Activated naive CD4-positive, alpha-beta T cell treated with anti-CD3 and anti-CD28 coated beads, Interleukin-2, amount 50 U/mL, for 24 hours (primary cell): ENCODE measurements around the gene FZR1.
"Not testable (repeated sequence)": the region's sequence is repeated elsewhere in the genome, so short reads cannot be mapped to it uniquely, and the experiment has no call there.

Experiments used
- H3K27ac Mint-ChIP-seq: one replicate; pipeline ENCODE4 v1.8.0; 2021; ENCODE audit warnings: mild to moderate bottlenecking, mixed read lengths
- H3K27me3 Mint-ChIP-seq: one replicate; pipeline ENCODE4 v1.8.0; 2021; ENCODE audit warnings: mixed read lengths
- H3K36me3 Mint-ChIP-seq: one replicate; pipeline ENCODE4 v1.8.0; 2021; ENCODE audit warnings: mixed read lengths
- H3K4me1 Mint-ChIP-seq: one replicate; pipeline ENCODE4 v1.8.0; 2021; ENCODE audit warnings: mixed read lengths
- H3K4me3 Mint-ChIP-seq: one replicate; pipeline ENCODE4 v1.8.0; 2021; ENCODE audit warnings: mild to moderate bottlenecking, mixed read lengths
- H3K9me3 Mint-ChIP-seq: one replicate; pipeline ENCODE4 v1.8.0; 2021; ENCODE audit warnings: mixed read lengths

Gene FZR1

DNA sequence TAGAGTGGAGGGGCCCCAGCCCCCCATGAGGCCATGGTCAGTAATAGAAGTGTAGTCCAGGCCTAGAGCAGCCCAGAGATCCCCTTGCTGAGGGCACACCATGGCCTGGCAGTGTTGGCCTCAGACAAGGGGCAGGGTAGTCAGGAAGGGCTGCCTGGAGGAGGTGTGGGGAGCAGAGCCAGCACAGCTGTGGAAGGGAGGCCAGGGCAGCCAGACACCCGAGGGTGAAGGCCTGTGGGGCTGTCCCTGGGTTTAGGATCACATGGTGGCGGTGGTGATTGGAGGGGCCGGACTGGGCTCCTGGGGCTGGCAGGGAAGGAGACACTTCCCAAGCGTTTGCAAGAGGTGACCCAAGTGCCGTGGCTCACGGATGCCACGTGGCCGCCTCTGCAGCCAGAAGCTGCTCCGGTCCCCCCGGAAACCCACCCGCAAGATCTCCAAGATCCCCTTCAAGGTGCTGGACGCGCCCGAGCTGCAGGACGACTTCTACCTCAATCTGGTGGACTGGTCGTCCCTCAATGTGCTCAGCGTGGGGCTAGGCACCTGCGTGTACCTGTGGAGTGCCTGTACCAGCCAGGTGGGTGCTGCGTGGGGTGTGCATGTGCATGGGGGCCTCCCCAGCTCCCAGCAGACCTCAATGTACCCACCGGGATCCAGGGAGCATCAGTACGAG is 21.3 kb downstream of the FZR1 start:
- Mint-ChIP-seq H3K4me1 (no peaks in the 10 kb centered on the region), H3K36me3 (peaks cover 4% of the 10 kb centered on the region), H3K4me3 (no peak overlapping the region), H3K27ac (no peak overlapping the region), H3K27me3 (no peaks in the 10 kb centered on the region), H3K9me3 (no peaks in the 10 kb centered on the region)

- Mint-ChIP-seq H3K9me3 (no peaks in the 10 kb centered on the region), H3K4me1 (no peaks in the 10 kb centered on the region), H3K27me3 (no peaks in the 10 kb centered on the region), H3K4me3 (no peak overlapping the region), H3K27ac (no peak overlapping the region), H3K36me3 (peaks cover 4% of the 10 kb centered on the region)
Measured at GRCh38 chr19:3528080-3528479, 22.0 kb downstream of the FZR1 start.

DNA sequence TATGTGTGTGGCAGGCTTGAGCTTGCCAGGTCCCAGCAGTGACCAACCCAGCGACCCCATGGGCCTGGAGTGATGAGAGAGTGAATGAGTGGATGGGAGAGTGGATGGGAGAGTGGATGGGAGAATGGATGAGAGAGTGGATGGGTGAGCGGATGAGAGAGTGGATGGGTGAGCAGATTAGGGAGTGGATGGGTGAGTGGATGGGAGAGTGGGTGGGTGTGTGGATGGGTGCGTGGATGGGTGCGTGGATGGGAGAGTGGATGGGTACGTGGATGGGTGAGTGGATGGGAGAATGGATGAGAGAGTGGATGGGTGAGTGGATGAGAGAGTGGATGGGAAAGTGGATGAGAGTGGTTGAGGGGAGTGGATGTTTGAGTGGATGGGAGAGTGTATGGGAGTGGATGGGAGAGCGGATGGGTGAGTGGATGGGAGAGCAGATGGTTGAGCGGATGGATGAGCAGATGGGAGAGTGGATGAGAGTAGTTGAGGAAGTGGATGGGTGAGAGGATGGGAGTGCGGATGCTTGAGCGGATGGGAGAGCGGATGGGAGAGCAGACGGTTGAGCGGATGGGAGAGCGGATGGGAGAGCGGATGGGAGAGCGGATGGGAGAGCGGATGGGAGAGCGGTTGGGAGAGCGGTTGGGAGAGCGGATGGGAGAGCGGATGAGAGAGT is 22.6 kb downstream of the FZR1 start:
- Mint-ChIP-seq H3K27ac (no peak overlapping the region), H3K9me3 (no peaks in the 10 kb centered on the region), H3K4me1 (no peaks in the 10 kb centered on the region), H3K36me3 (peaks cover 4% of the 10 kb centered on the region), H3K4me3 (no peak overlapping the region), H3K27me3 (no peaks in the 10 kb centered on the region)

GRCh38 chr19:3529299-3529698 is 23.2 kb downstream of the FZR1 start:
- H3K27ac Mint-ChIP-seq, result not testable (repeated sequence)

DNA sequence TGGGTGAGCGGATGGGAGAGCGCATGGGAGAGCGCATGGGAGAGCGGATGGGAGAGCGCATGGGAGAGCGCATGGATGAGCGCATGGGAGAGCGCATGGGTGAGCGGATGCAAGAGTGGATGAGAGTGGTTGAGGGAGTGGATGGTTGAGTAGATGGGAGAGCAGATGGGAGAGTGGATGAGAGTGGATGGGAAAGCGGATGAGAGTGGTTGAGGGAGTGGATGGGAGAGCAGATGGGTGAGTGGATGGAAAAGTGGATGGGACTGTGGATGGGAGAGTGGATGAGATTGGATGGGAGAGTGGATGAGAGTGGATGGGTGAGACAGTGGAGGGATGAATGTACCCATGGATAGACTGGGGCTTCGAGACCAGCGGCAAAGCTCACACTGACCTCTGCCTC is 24.3 kb downstream of the FZR1 start:
- H3K27ac Mint-ChIP-seq, result no peak overlapping the region
- H3K36me3 Mint-ChIP-seq, result peaks cover 4% of the 10 kb centered on the region

More at GRCh38 chr19:3529299-3529698, 23.2 kb downstream of the FZR1 start:
- H3K4me3 Mint-ChIP-seq, H3K36me3 Mint-ChIP-seq, H3K27me3 Mint-ChIP-seq, H3K9me3 Mint-ChIP-seq, H3K4me1 Mint-ChIP-seq: not testable (repeated sequence)

DNA sequence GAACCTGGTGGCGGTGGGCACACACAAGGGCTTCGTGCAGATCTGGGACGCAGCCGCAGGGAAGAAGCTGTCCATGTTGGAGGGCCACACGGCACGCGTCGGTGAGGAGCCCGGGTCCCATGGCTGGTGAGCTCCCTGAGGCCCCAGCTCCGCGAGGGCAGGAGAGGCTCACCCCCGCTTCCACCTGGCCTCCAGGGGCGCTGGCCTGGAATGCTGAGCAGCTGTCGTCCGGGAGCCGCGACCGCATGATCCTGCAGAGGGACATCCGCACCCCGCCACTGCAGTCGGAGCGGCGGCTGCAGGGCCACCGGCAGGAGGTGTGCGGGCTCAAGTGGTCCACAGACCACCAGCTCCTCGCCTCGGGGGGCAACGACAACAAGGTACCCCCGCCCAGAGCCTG is 25.6 kb downstream of the FZR1 start:
- no peaks in the 10 kb centered on the region for H3K9me3 Mint-ChIP-seq
- no peak overlapping the region for H3K27ac Mint-ChIP-seq
- H3K27me3 Mint-ChIP-seq, result no peaks in the 10 kb centered on the region
- H3K4me3 Mint-ChIP-seq, result no peak overlapping the region
- peaks cover 4% of the 10 kb centered on the region for H3K36me3 Mint-ChIP-seq
- H3K4me1 Mint-ChIP-seq, result no peaks in the 10 kb centered on the region

More for the DNA sequence above, 24.3 kb downstream of the FZR1 start:
- Mint-ChIP-seq H3K9me3 (no peaks in the 10 kb centered on the region), H3K4me3 (no peak overlapping the region), H3K4me1 (no peaks in the 10 kb centered on the region), H3K27me3 (no peaks in the 10 kb centered on the region)

DNA sequence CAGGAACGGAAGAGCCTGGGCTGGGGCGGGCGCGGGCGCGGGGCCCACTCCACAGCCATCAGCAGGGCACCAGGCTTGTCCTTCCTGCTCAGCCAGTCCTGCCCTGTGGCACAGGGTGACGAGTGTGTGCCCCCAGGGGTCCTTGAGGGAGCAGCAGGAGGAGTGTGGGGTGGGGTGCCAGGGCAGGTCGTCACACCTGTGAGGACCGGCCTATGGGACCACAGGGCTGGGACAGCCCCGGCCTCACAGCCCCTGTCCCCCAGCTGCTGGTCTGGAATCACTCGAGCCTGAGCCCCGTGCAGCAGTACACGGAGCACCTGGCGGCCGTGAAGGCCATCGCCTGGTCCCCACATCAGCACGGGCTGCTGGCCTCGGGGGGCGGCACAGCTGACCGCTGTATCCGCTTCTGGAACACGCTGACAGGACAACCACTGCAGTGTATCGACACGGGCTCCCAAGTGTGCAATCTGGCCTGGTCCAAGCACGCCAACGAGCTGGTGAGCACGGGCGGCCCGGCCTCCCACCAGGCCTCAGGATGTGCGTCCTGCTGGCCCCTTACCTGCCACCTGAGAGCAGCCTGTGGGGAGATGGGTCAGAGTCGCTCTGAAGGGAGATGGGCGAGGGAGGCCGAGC is 26.2 kb downstream of the FZR1 start:
- Mint-ChIP-seq H3K4me1 (no peaks in the 10 kb centered on the region), H3K36me3 (peaks cover 3% of the 10 kb centered on the region), H3K9me3 (no peaks in the 10 kb centered on the region), H3K27me3 (no peaks in the 10 kb centered on the region), H3K4me3 (no peak overlapping the region), H3K27ac (no peak overlapping the region)

DNA sequence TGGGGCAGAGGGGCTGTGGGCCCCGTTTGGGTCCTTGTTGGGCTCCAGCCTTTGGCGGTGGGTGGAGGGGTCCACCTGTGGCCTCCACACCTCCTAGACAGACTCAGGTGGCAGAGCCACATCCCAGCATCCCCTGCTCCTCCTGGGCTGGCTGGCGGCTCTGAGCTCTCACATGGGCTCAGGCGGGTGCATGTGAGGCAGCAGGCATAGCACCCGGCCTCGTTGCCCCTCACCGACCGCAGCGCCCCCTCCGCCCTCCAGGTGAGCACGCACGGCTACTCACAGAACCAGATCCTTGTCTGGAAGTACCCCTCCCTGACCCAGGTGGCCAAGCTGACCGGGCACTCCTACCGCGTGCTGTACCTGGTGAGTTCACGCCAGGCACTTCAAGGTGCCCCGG is 26.9 kb downstream of the FZR1 start:
- no peak overlapping the region for H3K4me3 Mint-ChIP-seq
- peaks cover 3% of the 10 kb centered on the region for H3K36me3 Mint-ChIP-seq
- no peaks in the 10 kb centered on the region for H3K4me1 Mint-ChIP-seq
- no peaks in the 10 kb centered on the region for H3K27me3 Mint-ChIP-seq
- no peaks in the 10 kb centered on the region for H3K9me3 Mint-ChIP-seq
- no peak overlapping the region for H3K27ac Mint-ChIP-seq

DNA sequence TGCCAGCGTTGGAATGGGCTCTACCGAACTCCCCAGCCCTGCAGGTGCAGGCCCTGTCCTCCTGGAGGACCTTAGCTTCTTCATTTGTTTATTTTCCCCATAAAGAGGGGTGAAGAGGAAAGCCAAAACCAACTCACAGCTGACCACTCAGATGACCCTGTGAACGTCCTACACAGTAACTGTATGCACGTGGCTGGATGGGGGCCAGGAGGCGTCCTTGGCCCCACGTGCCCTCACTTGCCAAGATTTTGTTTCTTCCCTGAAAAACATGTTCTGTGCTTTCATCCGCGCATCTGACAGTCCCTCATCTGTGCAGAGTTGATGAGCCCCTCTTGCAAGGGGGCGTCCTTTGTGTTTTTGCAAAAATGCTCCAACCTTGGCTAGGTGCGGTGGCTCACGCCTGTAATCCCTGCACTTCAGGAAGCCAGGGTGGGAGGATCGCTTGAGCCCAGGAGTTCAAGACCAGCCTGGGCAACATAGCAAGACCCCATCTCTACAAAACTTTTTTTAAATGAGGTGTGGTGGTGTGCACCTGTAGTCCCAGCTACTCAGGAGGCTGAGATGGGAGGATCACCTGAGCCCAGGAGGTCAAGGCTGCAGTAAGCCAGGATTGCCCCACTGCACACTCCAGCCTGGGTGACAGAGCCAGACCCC is 27.6 kb downstream of the FZR1 start:
- Mint-ChIP-seq H3K27ac (no peak overlapping the region), H3K36me3 (peaks cover 3% of the 10 kb centered on the region), H3K4me1 (no peaks in the 10 kb centered on the region), H3K27me3 (no peaks in the 10 kb centered on the region), H3K9me3 (no peaks in the 10 kb centered on the region), H3K4me3 (no peak overlapping the region)

- Mint-ChIP-seq H3K27me3 (no peaks in the 10 kb centered on the region), H3K4me1 (no peaks in the 10 kb centered on the region), H3K36me3 (peaks cover 5% of the 10 kb centered on the region), H3K27ac (peak overlapping the region; percentile 62), H3K9me3 (no peaks in the 10 kb centered on the region), H3K4me3 (no peak overlapping the region)
Measured at GRCh38 chr19:3534375-3535234, 28.5 kb downstream of the FZR1 start.

DNA sequence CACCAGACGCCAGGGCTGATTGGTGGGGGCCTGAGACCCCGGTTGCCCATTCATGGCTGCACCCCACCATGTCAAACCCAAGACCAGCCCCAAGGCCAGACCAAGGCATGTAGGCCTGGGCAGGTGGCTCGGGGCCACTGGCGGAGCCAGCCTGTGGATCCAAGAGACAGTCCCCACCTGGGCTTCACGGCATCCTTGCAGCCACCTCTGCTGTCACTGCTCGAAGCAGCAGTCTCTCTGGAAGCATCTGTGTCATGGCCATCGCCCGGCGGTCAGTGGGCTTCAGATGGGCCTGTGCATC is 29.1 kb downstream of the FZR1 start:
- Mint-ChIP-seq H3K9me3 (no peaks in the 10 kb centered on the region), H3K27ac (no peak overlapping the region), H3K27me3 (no peaks in the 10 kb centered on the region), H3K4me1 (no peaks in the 10 kb centered on the region), H3K4me3 (no peak overlapping the region), H3K36me3 (peaks cover 6% of the 10 kb centered on the region)

GRCh38 chr19:3535563-3535965 is 29.5 kb downstream of the FZR1 start:
- H3K27ac Mint-ChIP-seq, result no peak overlapping the region
- H3K9me3 Mint-ChIP-seq, result no peaks in the 10 kb centered on the region
- H3K4me3 Mint-ChIP-seq, result no peak overlapping the region
- no peaks in the 10 kb centered on the region for H3K27me3 Mint-ChIP-seq
- no peaks in the 10 kb centered on the region for H3K4me1 Mint-ChIP-seq
- peaks cover 6% of the 10 kb centered on the region for H3K36me3 Mint-ChIP-seq

DNA sequence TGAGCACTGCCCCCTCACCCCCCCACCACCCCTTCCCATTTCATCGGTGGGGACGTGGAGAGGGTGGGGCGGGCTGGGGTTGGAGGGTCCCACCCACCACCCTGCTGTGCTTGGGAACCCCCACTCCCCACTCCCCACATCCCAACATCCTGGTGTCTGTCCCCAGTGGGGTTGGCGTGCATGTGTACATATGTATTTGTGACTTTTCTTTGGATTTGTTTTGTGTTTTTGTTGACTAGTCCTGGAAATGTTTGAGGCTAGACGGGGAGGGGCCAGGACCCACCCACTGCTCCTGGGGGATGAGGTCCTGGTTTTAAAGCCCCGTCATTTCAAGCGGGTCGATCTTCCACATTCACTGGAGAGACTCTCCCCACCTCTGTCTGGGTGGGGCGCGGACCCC is 29.9 kb downstream of the FZR1 start:
- no peaks in the 10 kb centered on the region for H3K27me3 Mint-ChIP-seq
- H3K4me1 Mint-ChIP-seq, result no peaks in the 10 kb centered on the region
- H3K4me3 Mint-ChIP-seq, result no peak overlapping the region
- H3K27ac Mint-ChIP-seq, result no peak overlapping the region
- no peaks in the 10 kb centered on the region for H3K9me3 Mint-ChIP-seq
- H3K36me3 Mint-ChIP-seq, result peaks cover 6% of the 10 kb centered on the region

GRCh38 chr19:3536429-3537100 is 30.5 kb downstream of the FZR1 start:
- H3K36me3 Mint-ChIP-seq, result peaks cover 4% of the 10 kb centered on the region
- no peak overlapping the region for H3K27ac Mint-ChIP-seq
- no peaks in the 10 kb centered on the region for H3K4me1 Mint-ChIP-seq
- no peaks in the 10 kb centered on the region for H3K27me3 Mint-ChIP-seq
- no peak overlapping the region for H3K4me3 Mint-ChIP-seq
- no peaks in the 10 kb centered on the region for H3K9me3 Mint-ChIP-seq

DNA sequence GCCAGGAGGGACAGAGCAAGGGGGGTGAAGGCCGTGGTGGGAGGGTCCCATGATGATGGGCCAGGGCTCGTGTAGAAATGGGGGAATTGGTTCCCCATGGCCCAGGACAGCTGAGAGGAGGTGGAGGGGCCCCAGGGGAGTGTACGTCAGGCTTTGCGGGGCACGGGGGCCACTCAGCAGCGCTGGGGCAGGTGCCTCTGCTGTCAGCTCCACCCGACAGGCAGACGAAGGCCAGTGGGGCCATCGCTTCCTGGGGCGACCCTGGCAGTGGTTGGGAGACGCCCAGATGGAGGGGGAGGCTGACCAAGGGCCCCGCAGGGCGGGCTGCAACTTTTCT is 31.0 kb downstream of the FZR1 start:
- Mint-ChIP-seq H3K4me1 (no peaks in the 10 kb centered on the region), H3K27me3 (no peaks in the 10 kb centered on the region), H3K4me3 (no peak overlapping the region), H3K36me3 (peaks cover 4% of the 10 kb centered on the region), H3K9me3 (no peaks in the 10 kb centered on the region), H3K27ac (no peak overlapping the region)
